ENCODE results near the gene RAX2. TPM values are rescaled to one million over a fixed set of nuclear protein-coding genes. Genes with fewer than 3 reads are reported as not detected.

Gene RAX2
- total RNA-seq, 1 donor from 2014 or later: not detected

DNA sequence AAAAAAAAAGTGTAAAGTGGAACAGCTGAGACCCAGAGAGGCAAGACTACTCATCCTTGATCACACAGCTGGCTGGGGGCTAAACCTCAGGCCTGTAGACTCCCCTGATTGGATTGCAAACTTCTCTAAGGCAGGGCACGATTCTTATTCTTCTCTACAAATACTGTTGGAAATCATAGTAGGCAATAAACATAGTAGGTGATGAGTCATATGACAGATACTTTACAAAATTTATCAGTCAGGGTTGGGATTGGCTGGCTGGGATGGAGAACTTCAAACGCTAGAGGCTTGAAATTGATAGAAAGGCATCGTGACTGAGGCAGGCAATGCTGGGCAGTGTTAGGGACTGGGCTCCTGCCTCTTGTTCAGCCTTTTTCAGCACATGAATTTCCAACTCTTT, 20.1 kb upstream of the RAX2 start:
- Mint-ChIP-seq H3K36me3 (ENCODE audit: unreplicated experiment) (peaks cover 22% of the 10 kb centered on the region), H3K4me1 (ENCODE audit: low read depth, unreplicated experiment) (no peaks in the 10 kb centered on the region), H3K9me3 (ENCODE audit: unreplicated experiment) (peaks cover 9% of the 10 kb centered on the region), H3K27me3 (ENCODE audit: unreplicated experiment) (peaks cover 12% of the 10 kb centered on the region), H3K4me3 (ENCODE audit: unreplicated experiment) (no peak overlapping the region), H3K27ac (ENCODE audit: unreplicated experiment) (no peak overlapping the region)
- no peak for TF ChIP-seq CTCF (IDR thresholded peaks at IDR 0.05; ENCODE audit: partially characterized antibody, unreplicated experiment)
- DNase-seq: no peak

DNA sequence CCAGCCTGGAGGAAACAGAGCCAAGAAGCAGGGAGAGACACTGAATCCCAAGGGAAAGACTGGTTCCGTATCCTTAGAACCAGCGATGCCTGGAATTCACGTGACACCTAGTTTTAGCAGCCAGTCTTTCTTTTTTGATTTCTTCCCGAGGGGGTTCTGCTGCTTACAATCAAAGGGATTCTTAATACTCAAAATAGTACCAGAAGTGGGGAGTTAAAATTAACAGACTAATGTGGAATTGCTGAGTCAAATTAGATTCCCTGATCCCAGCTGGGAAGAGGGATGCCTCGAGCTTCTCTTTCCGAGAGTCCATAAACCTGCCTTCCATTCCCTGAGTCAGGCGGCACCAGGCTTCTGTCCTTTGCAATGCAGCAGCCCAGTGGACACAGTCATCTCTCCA, 18.9 kb upstream of the RAX2 start:
- no peak for DNase-seq
- H3K36me3 Mint-ChIP-seq (ENCODE audit: unreplicated experiment): peaks cover 15% of the 10 kb centered on the region
- H3K27ac Mint-ChIP-seq (ENCODE audit: unreplicated experiment): no peak overlapping the region
- H3K4me3 Mint-ChIP-seq (ENCODE audit: unreplicated experiment): no peak overlapping the region
- peaks cover 5% of the 10 kb centered on the region for H3K9me3 Mint-ChIP-seq (ENCODE audit: unreplicated experiment)
- no peaks in the 10 kb centered on the region for H3K4me1 Mint-ChIP-seq (ENCODE audit: low read depth, unreplicated experiment)
- TF ChIP-seq CTCF (IDR thresholded peaks at IDR 0.05; ENCODE audit: partially characterized antibody, unreplicated experiment): no peak
- peaks cover 14% of the 10 kb centered on the region for H3K27me3 Mint-ChIP-seq (ENCODE audit: unreplicated experiment)

DNA sequence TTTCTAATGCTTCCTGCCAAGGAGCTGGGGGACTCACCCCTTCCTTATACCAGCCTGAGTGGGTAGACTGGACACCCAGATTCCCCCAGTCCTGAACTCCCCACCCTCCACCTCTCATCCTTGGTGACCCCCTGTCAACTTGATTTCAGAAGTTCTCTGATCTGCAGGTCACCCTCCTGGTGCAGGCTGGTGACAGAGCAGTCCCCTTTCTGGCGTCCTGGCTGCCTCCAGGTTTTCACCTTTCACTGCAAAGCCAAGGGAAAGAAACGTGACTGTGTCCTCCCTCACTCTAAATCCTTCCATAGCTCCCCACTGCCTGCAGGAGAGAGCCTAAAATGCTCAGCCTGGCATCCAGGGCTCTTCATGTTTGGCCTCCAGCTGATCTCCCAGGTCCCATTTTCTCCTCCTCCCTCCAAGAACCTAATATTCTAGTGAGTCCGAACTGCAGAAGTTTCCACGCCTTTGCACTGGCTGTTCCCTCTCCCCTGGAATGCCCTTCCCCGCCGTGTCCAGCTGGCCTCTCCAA, 18.2 kb upstream of the RAX2 start:
- Mint-ChIP-seq H3K9me3 (ENCODE audit: unreplicated experiment) (peaks cover 5% of the 10 kb centered on the region), H3K4me1 (ENCODE audit: low read depth, unreplicated experiment) (no peaks in the 10 kb centered on the region), H3K36me3 (ENCODE audit: unreplicated experiment) (peaks cover 15% of the 10 kb centered on the region), H3K27ac (ENCODE audit: unreplicated experiment) (no peak overlapping the region), H3K27me3 (ENCODE audit: unreplicated experiment) (peaks cover 14% of the 10 kb centered on the region), H3K4me3 (ENCODE audit: unreplicated experiment) (no peak overlapping the region)
- no peak for DNase-seq
- TF ChIP-seq CTCF (IDR thresholded peaks at IDR 0.05; ENCODE audit: partially characterized antibody, unreplicated experiment): no peak

- Mint-ChIP-seq H3K9me3 (ENCODE audit: unreplicated experiment) (peaks cover 5% of the 10 kb centered on the region), H3K4me1 (ENCODE audit: low read depth, unreplicated experiment) (no peaks in the 10 kb centered on the region), H3K27ac (ENCODE audit: unreplicated experiment) (no peak overlapping the region), H3K27me3 (ENCODE audit: unreplicated experiment) (peaks cover 16% of the 10 kb centered on the region), H3K36me3 (ENCODE audit: unreplicated experiment) (peaks cover 15% of the 10 kb centered on the region), H3K4me3 (ENCODE audit: unreplicated experiment) (no peak overlapping the region)
- no peak for DNase-seq
- TF ChIP-seq CTCF (IDR thresholded peaks at IDR 0.05; ENCODE audit: partially characterized antibody, unreplicated experiment): no peak
These were observed 17.2 kb upstream of the RAX2 start for GRCh38 chr19:3788996-3789778.

Measured in glutamatergic neuron (in vitro differentiated cells).